ENCODE results near the gene CLGN. TPM values are rescaled to one million over a fixed set of nuclear protein-coding genes. Genes with fewer than 3 reads are reported as not detected.

Gene CLGN
- total and polyA plus RNA-seq, 2 of the 13 experiments (the other 11 are each of a cell fraction or from before 2014, with no cell fraction given) = 7.2 to 17.0 TPM

DNA sequence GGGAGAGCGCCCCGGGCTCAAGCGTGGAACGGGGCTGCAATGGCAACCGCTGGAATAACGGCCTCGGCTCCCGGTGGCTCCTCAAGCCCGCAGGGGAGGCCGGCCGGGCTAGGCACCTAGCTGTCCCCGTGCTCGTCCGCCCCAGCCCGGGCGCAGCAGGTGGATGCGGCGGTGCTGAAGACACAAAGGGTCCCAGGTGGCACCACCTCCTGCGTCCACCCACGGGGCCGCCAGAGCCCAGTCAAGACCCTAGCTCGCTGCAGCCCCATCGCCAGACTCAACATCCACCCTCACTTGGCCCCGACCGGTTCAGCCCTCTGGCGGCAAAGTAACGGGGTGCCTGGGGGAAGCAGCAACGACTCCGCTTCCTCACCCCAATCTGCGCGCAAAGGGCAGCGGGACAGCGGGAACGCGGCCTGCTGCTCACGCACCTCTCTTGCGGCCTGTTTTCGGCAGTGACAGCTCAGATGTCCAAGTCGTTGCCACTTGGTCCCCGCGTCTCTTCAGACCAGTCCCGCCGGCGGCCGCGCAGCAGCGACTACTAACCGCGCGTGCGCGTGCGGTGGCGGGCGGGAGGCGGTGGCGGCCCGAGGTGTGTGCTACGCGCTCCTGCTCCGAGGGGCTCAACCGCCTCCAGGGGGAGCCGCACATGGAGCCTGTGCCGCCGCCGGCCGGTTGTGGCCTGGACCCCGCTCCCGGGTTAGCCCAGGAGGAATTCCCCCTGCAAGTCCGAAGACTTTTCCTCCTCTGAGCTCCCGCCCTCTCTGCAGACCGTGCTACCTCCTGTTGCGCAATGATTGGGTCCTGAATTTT is at the start of gene CLGN (continued):
- TF ChIP-seq ZNF597 (CRISPR knock-in tag; IDR thresholded peaks at IDR 0.05) (no peak), FOSL1 (CRISPR knock-in tag; IDR thresholded peaks at IDR 0.05; ENCODE audit: borderline replicate concordance) (0 out of 2 replicates have a peak, but pooled peaks have one; percentile 12), DMTF1 (CRISPR knock-in tag; IDR thresholded peaks at IDR 0.05) (no peak), DMAP1 (CRISPR knock-in tag; IDR thresholded peaks at IDR 0.05) (peak; percentile 53; the same call in 1 of the 2 replicates), GZF1 (CRISPR knock-in tag; IDR thresholded peaks at IDR 0.05) (peak; percentile 56; the same call in 1 of the 2 replicates), AHR (CRISPR knock-in tag; IDR thresholded peaks at IDR 0.05) (no peak), TBX2 (CRISPR knock-in tag; IDR thresholded peaks at IDR 0.05; ENCODE audit: borderline replicate concordance) (peak; percentile 85), KDM5B (CRISPR knock-in tag; IDR thresholded peaks at IDR 0.05; ENCODE audit: borderline replicate concordance) (no peak; the same call in 1 of the 2 replicates), EZH2 (conservative IDR thresholded peaks at IDR 0.05; ENCODE audit: low read depth, low read length) (no peak), ADNP (CRISPR knock-in tag; IDR thresholded peaks at IDR 0.05) (no peak), SP1 (IDR thresholded peaks at IDR 0.05) (no peak), SP1 (CRISPR knock-in tag; IDR thresholded peaks at IDR 0.05) (no peak), ZNF709 (CRISPR knock-in tag; IDR thresholded peaks at IDR 0.05) (peak; percentile 92), SMARCE1 (IDR thresholded peaks at IDR 0.05; ENCODE audit: borderline replicate concordance) (no peak), SP5 (CRISPR knock-in tag; IDR thresholded peaks at IDR 0.05; ENCODE audit: borderline replicate concordance, low read depth) (no peak), ZNF792 (CRISPR knock-in tag; IDR thresholded peaks at IDR 0.05) (peak; percentile 41; the same call in 1 of the 2 replicates), DR1 (CRISPR knock-in tag; IDR thresholded peaks at IDR 0.05) (peak; percentile 58; the same call in 1 of the 2 replicates), ZNF7 (CRISPR knock-in tag; IDR thresholded peaks at IDR 0.05) (no peak), ZNF44 (CRISPR knock-in tag; IDR thresholded peaks at IDR 0.05) (0 out of 2 replicates have a peak, but pooled peaks have one; percentile 20), ZNF335 (CRISPR knock-in tag; IDR thresholded peaks at IDR 0.05) (no peak), JARID2 (CRISPR knock-in tag; IDR thresholded peaks at IDR 0.05; ENCODE audit: insufficient replicate concordance) (no peak), ATF4 (CRISPR knock-in tag; IDR thresholded peaks at IDR 0.05) (no peak), CREBL2 (CRISPR knock-in tag; IDR thresholded peaks at IDR 0.05; ENCODE audit: borderline replicate concordance) (peak; percentile 46; the same call in 1 of the 2 replicates), MED13 (CRISPR knock-in tag; IDR thresholded peaks at IDR 0.05) (peak; percentile 5; the same call in 1 of the 2 replicates)
- TF ChIP-seq, protein P1, sequence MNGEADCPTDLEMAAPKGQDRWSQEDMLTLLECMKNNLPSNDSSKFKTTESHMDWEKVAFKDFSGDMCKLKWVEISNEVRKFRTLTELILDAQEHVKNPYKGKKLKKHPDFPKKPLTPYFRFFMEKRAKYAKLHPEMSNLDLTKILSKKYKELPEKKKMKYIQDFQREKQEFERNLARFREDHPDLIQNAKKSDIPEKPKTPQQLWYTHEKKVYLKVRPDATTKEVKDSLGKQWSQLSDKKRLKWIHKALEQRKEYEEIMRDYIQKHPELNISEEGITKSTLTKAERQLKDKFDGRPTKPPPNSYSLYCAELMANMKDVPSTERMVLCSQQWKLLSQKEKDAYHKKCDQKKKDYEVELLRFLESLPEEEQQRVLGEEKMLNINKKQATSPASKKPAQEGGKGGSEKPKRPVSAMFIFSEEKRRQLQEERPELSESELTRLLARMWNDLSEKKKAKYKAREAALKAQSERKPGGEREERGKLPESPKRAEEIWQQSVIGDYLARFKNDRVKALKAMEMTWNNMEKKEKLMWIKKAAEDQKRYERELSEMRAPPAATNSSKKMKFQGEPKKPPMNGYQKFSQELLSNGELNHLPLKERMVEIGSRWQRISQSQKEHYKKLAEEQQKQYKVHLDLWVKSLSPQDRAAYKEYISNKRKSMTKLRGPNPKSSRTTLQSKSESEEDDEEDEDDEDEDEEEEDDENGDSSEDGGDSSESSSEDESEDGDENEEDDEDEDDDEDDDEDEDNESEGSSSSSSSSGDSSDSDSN (CRISPR knock-in tag; IDR thresholded peaks at IDR 0.05) = peak; percentile 94
